ENCODE measurements around the gene RPL32.

Gene RPL32

GRCh38 chr3:12818273-12818672 lies 23.1 kb downstream of the RPL32 start:
- H3F3A ChIP-seq (ENCODE audit: low read depth), result no peaks in the 10 kb centered on the region
- no peaks in the 10 kb centered on the region for H3K36me3 ChIP-seq (ENCODE audit: insufficient read depth, low read length)
- H3K9me2 ChIP-seq (replicated peaks; ENCODE audit: low read depth, low read length), result no peaks in the 10 kb centered on the region
- no peak overlapping the region for H3K4me2 ChIP-seq (ENCODE audit: low read depth, low read length, poor library complexity, severe bottlenecking)
- H2AFZ ChIP-seq (ENCODE audit: low read length), result no peak overlapping the region
- H3K4me1 ChIP-seq (ENCODE audit: insufficient read depth, low read length, poor library complexity, severe bottlenecking), result peaks cover 5% of the 10 kb centered on the region
- H3K4me3 ChIP-seq (ENCODE audit: low read length, poor library complexity, severe bottlenecking), result no peak overlapping the region
- TF ChIP-seq, protein P1, sequence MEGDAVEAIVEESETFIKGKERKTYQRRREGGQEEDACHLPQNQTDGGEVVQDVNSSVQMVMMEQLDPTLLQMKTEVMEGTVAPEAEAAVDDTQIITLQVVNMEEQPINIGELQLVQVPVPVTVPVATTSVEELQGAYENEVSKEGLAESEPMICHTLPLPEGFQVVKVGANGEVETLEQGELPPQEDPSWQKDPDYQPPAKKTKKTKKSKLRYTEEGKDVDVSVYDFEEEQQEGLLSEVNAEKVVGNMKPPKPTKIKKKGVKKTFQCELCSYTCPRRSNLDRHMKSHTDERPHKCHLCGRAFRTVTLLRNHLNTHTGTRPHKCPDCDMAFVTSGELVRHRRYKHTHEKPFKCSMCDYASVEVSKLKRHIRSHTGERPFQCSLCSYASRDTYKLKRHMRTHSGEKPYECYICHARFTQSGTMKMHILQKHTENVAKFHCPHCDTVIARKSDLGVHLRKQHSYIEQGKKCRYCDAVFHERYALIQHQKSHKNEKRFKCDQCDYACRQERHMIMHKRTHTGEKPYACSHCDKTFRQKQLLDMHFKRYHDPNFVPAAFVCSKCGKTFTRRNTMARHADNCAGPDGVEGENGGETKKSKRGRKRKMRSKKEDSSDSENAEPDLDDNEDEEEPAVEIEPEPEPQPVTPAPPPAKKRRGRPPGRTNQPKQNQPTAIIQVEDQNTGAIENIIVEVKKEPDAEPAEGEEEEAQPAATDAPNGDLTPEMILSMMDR (conservative IDR thresholded peaks at IDR 0.05; ENCODE audit: low read length), result no peak
- no peak for TF ChIP-seq EZH2phosphoT487 (IDR thresholded peaks at IDR 0.05; ENCODE audit: borderline replicate concordance)
- H3K79me2 ChIP-seq (ENCODE audit: insufficient read depth, low read length), result no peaks in the 10 kb centered on the region
- H3K9ac ChIP-seq (ENCODE audit: low read depth, low read length, poor library complexity, severe bottlenecking), result no peak overlapping the region
- H4K20me1 ChIP-seq (ENCODE audit: insufficient read depth, low read length, poor library complexity, severe bottlenecking), result no peaks in the 10 kb centered on the region
- no peaks in the 10 kb centered on the region for H3K9me3 ChIP-seq (ENCODE audit: insufficient read depth, low read depth, low read length)
- no peaks in the 10 kb centered on the region for H3K27me3 ChIP-seq (ENCODE audit: insufficient read depth, low read length, poor library complexity, severe bottlenecking)

- H3K9me2 ChIP-seq (replicated peaks; ENCODE audit: low read depth, low read length), result no peaks in the 10 kb centered on the region
- no peaks in the 10 kb centered on the region for H3K9me3 ChIP-seq (ENCODE audit: insufficient read depth, low read depth, low read length)
- no peak for TF ChIP-seq EZH2phosphoT487 (IDR thresholded peaks at IDR 0.05; ENCODE audit: borderline replicate concordance)
- TF ChIP-seq, protein P1 (conservative IDR thresholded peaks at IDR 0.05; ENCODE audit: low read length), result no peak
- H3K79me2 ChIP-seq (ENCODE audit: insufficient read depth, low read length), result no peaks in the 10 kb centered on the region
- no peaks in the 10 kb centered on the region for H3F3A ChIP-seq (ENCODE audit: low read depth)
- H3K36me3 ChIP-seq (ENCODE audit: insufficient read depth, low read length), result no peaks in the 10 kb centered on the region
- H3K27me3 ChIP-seq (ENCODE audit: insufficient read depth, low read length, poor library complexity, severe bottlenecking), result no peaks in the 10 kb centered on the region
- H3K9ac ChIP-seq (ENCODE audit: low read depth, low read length, poor library complexity, severe bottlenecking), result no peak overlapping the region
- H3K4me3 ChIP-seq (ENCODE audit: low read length, poor library complexity, severe bottlenecking), result no peak overlapping the region
- peaks cover 5% of the 10 kb centered on the region for H3K4me1 ChIP-seq (ENCODE audit: insufficient read depth, low read length, poor library complexity, severe bottlenecking)
- H4K20me1 ChIP-seq (ENCODE audit: insufficient read depth, low read length, poor library complexity, severe bottlenecking), result no peaks in the 10 kb centered on the region
- H2AFZ ChIP-seq (ENCODE audit: low read length), result no peak overlapping the region
- H3K4me2 ChIP-seq (ENCODE audit: low read depth, low read length, poor library complexity, severe bottlenecking), result no peak overlapping the region
These were observed 24.0 kb downstream of the RPL32 start for GRCh38 chr3:12817343-12817710.

DNA sequence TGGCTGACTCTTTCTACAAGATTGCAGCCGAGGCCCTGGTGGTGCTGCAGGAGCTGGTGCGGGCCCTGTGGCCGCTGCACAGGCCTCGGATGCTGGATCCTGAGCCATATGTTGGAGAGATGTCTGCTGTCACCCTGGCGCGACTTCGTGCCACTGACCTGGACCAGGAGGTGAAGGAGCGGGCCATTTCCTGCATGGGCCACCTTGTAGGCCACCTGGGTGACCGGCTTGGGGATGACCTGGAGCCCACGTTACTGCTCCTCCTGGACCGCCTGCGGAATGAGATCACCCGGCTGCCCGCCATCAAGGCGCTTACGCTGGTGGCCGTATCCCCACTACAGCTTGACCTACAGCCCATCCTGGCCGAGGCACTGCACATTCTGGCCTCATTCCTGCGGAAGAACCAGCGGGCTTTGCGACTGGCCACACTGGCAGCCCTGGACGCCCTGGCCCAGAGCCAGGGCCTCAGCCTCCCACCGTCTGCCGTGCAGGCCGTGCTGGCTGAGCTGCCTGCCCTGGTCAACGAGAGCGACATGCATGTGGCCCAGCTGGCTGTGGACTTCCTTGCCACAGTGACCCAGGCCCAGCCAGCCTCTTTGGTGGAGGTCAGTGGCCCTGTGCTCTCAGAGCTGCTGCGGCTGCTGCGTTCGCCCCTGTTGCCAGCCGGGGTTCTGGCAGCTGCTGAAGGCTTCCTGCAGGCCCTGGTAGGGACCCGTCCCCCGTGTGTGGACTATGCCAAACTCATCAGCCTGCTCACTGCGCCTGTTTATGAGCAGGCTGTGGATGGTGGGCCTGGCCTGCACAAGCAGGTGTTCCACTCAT lies 24.6 kb downstream of the RPL32 start:
- Histone ChIP-seq H3K79me2 (ENCODE audit: insufficient read depth, low read length) (no peaks in the 10 kb centered on the region), H3K27me3 (ENCODE audit: insufficient read depth, low read length, poor library complexity, severe bottlenecking) (no peaks in the 10 kb centered on the region), H3K9me2 (replicated peaks; ENCODE audit: low read depth, low read length) (no peaks in the 10 kb centered on the region), H3K9me3 (ENCODE audit: insufficient read depth, low read depth, low read length) (no peaks in the 10 kb centered on the region), H3F3A (ENCODE audit: low read depth) (no peaks in the 10 kb centered on the region), H3K36me3 (ENCODE audit: insufficient read depth, low read length) (no peaks in the 10 kb centered on the region), H3K4me1 (ENCODE audit: insufficient read depth, low read length, poor library complexity, severe bottlenecking) (peaks cover 5% of the 10 kb centered on the region), H4K20me1 (ENCODE audit: insufficient read depth, low read length, poor library complexity, severe bottlenecking) (no peaks in the 10 kb centered on the region), H3K9ac (ENCODE audit: low read depth, low read length, poor library complexity, severe bottlenecking) (no peak overlapping the region), H3K4me2 (ENCODE audit: low read depth, low read length, poor library complexity, severe bottlenecking) (no peak overlapping the region), H3K4me3 (ENCODE audit: low read length, poor library complexity, severe bottlenecking) (no peak overlapping the region), H2AFZ (ENCODE audit: low read length) (no peak overlapping the region)
- no peak for TF ChIP-seq EZH2phosphoT487 (IDR thresholded peaks at IDR 0.05; ENCODE audit: borderline replicate concordance)
- TF ChIP-seq, protein P1 (conservative IDR thresholded peaks at IDR 0.05; ENCODE audit: low read length), result no peak
